Measurements from ENCODE around the gene PTPRE. TPM values are rescaled to one million over a fixed set of nuclear protein-coding genes. Genes with fewer than 3 reads are reported as not detected.

The PTPRE gene
- total RNA-seq, 1 donor from 2014 or later = 2.6 TPM

DNA sequence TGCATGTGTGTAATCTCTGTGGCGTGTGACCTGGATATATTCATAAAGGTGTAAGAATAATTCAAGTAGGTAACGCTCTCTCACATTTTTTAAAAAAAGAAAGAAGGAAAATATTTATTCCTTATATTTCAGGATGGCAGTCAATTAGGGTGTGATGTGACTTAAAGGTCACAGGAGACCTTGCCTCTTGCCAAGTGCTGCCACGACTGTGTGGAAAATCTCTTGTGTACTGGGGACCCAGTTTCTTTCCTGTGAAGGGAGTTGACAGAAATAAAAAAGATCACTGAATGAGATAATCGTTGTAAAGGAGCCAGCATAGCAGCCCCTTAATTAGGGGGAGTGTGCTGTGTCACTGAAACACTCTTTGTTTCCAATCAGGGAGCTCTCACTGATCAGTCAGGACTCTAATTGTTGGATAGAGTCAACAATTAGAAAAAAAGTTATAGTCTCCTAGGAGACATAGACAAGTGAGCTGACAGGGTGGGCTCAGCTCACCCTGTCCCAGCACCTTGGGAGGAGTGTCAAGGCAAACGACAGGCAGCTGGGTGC, 31.1 kb downstream of the PTPRE start:
- TF ChIP-seq, protein P1, sequence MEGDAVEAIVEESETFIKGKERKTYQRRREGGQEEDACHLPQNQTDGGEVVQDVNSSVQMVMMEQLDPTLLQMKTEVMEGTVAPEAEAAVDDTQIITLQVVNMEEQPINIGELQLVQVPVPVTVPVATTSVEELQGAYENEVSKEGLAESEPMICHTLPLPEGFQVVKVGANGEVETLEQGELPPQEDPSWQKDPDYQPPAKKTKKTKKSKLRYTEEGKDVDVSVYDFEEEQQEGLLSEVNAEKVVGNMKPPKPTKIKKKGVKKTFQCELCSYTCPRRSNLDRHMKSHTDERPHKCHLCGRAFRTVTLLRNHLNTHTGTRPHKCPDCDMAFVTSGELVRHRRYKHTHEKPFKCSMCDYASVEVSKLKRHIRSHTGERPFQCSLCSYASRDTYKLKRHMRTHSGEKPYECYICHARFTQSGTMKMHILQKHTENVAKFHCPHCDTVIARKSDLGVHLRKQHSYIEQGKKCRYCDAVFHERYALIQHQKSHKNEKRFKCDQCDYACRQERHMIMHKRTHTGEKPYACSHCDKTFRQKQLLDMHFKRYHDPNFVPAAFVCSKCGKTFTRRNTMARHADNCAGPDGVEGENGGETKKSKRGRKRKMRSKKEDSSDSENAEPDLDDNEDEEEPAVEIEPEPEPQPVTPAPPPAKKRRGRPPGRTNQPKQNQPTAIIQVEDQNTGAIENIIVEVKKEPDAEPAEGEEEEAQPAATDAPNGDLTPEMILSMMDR (IDR thresholded peaks at IDR 0.05; ENCODE audit: unreplicated experiment) = no peak
- peaks cover 21% of the 10 kb centered on the region for H3K4me1 Mint-ChIP-seq
- no peak overlapping the region for H3K4me3 Mint-ChIP-seq
- H3K27ac Mint-ChIP-seq = no peak overlapping the region
- DNase-seq (ENCODE audit: low spot score in 2 of 2, unreplicated experiment in 2 of 2) = no peak
- H3K36me3 Mint-ChIP-seq = no peaks in the 10 kb centered on the region
- H3K27me3 Mint-ChIP-seq (ENCODE audit: low read depth) = peaks cover 8% of the 10 kb centered on the region
- peaks cover 2% of the 10 kb centered on the region for H3K9me3 Mint-ChIP-seq

DNA sequence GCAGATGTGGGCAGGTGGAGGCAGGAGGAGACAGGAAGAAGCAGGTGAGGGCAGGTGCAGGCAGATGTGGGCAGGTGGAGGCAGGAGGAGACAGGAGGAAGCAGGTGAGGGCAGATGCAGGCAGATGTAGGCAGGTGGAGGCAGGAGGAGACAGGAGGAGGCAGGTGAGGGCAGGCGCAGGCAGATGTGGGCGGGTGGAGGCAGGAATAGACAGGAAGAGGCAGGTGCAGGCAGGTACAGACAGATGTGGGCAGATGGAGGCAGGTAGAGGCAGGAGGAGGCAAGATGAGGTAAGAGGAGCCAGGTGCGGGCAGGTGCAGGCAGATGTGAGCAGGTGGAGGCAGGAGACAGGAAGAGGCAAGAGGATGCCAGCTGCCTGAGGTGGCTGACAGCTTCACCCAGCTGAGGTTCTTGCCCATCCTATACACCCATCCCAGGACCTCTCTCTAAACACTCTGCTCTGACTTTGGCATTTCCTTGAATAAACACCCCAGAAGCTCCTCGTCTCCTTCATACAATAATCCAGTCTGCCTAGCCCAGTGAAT, 33.0 kb downstream of the PTPRE start:
- Mint-ChIP-seq H3K9me3 (no peaks in the 10 kb centered on the region), H3K27ac (no peak overlapping the region), H3K4me1 (peaks cover 21% of the 10 kb centered on the region), H3K27me3 (ENCODE audit: low read depth) (peaks cover 8% of the 10 kb centered on the region), H3K4me3 (no peak overlapping the region), H3K36me3 (no peaks in the 10 kb centered on the region)
- TF ChIP-seq, protein P1 (IDR thresholded peaks at IDR 0.05; ENCODE audit: unreplicated experiment) = no peak
- DNase-seq (ENCODE audit: low spot score in 2 of 2, unreplicated experiment in 2 of 2) = no peak

DNA sequence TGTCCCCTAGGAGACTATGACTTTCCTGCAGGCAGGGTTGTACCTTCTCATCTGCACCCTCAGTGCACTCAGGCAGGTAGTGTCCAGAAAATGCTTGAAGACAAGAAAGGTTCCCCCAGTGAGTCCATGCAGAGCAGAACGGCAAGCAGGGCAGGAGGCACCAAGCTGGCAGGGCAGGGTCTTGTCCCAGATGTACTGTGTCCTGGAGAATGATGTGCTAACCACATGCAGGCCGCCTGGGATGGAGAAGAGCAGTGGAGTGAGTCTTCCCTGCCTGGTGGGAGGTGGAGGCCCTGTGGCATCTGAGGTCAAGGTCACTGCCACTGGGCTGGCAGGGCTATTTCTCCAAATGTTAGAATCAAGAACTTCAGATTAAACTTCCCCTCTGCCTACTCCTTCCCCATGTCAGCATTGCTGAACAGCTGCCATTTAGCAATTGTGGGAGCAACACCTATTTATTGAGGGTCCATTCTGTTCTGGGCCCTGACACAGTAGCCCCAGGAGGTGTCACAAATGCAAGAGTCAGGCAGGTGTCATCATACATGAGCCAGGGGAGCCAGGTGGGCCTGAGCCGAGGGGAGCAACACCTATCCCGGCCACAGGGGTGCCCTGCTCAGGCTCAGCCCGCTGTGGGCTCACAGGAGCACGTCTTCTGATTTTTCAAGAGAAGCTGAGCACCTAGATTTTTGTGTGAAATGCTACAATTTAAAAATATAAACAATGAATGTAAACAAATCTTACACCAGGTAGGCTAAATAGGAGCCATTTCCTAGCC, 34.1 kb downstream of the PTPRE start:
- H3K4me1 Mint-ChIP-seq = peaks cover 32% of the 10 kb centered on the region
- no peak for DNase-seq (ENCODE audit: low spot score in 2 of 2, unreplicated experiment in 2 of 2)
- H3K4me3 Mint-ChIP-seq = no peak overlapping the region
- H3K27me3 Mint-ChIP-seq (ENCODE audit: low read depth) = peaks cover 8% of the 10 kb centered on the region
- TF ChIP-seq, protein P1 (IDR thresholded peaks at IDR 0.05; ENCODE audit: unreplicated experiment) = no peak
- H3K36me3 Mint-ChIP-seq = no peaks in the 10 kb centered on the region
- no peaks in the 10 kb centered on the region for H3K9me3 Mint-ChIP-seq
- no peak overlapping the region for H3K27ac Mint-ChIP-seq

DNA sequence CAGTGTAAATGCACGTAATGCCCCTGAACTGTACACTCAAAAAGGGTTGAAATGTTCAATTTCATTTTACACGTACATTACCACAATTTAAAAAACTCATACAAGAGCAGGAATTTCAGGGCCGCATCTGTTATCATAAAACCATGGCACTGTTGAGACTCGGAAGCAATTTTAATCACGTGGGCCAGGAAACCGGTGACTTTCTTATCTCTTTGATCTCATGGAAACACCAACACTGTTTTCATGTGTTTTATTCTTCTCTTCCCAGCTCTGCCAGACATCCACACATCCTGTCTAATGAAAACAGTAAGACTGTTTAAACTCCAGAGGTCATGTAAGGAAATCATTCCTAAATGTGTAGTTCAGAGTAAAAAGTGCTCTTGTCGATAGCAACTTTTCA, 35.9 kb downstream of the PTPRE start:
- TF ChIP-seq, protein P1 (IDR thresholded peaks at IDR 0.05; ENCODE audit: unreplicated experiment) = no peak
- no peak overlapping the region for H3K27ac Mint-ChIP-seq
- DNase-seq (ENCODE audit: low spot score in 2 of 2, unreplicated experiment in 2 of 2) = no peak
- H3K4me3 Mint-ChIP-seq = no peak overlapping the region
- peaks cover 34% of the 10 kb centered on the region for H3K4me1 Mint-ChIP-seq
- peaks cover 8% of the 10 kb centered on the region for H3K27me3 Mint-ChIP-seq (ENCODE audit: low read depth)
- H3K9me3 Mint-ChIP-seq = no peaks in the 10 kb centered on the region
- no peaks in the 10 kb centered on the region for H3K36me3 Mint-ChIP-seq

DNA sequence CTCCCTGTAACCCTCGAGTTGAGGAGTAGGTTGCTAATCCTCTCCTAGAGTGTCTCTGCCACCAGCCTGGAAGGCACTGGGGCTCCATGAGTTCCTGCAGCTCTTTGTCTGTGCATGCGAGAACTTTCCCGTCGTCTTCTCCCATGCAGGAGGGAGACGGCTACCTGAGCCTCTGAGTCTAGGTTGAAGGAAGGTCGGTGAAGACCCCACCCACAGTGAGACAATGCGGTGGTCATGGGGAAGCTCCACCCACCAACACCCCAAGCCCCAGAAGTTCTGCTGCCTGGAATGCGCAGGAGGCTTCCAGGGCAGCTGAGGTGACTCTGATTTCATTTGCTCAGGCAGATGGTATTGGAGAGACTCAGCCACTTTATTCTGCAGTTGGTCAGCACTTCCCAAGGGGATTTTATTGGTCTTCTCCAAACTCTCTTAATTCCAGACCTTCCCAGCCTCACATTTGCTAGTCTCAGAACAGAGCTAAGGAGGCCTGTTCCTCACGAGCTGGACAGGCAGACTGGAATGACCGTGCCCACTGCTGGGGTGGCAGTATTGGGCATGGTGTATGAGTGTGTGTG, 36.5 kb downstream of the PTPRE start:
- H3K9me3 Mint-ChIP-seq = no peaks in the 10 kb centered on the region
- TF ChIP-seq, protein P1 (IDR thresholded peaks at IDR 0.05; ENCODE audit: unreplicated experiment) = no peak
- H3K27me3 Mint-ChIP-seq (ENCODE audit: low read depth) = peaks cover 6% of the 10 kb centered on the region
- DNase-seq (ENCODE audit: low spot score in 2 of 2, unreplicated experiment in 2 of 2) = no peak
- H3K4me1 Mint-ChIP-seq = peaks cover 28% of the 10 kb centered on the region
- no peak overlapping the region for H3K27ac Mint-ChIP-seq
- H3K4me3 Mint-ChIP-seq = no peak overlapping the region
- H3K36me3 Mint-ChIP-seq = no peaks in the 10 kb centered on the region

Measured in mesothelial cell of epicardium (in vitro differentiated cells).